Neutrophil (primary cell): Measurements from ENCODE around the gene TSN.

Source experiments
- H3K27ac ChIP-seq: fragments of 200-600 bp; sonication (generic); 2 replicates; pipeline ENCODE4 v1.5.1; 2016; ENCODE audit warnings: mild to moderate bottlenecking, moderate library complexity
- H3K27me3 ChIP-seq: fragments of 200-600 bp; sonication (generic); 2 replicates; pipeline ENCODE4 v1.6.0; 2016; ENCODE audit warnings: mild to moderate bottlenecking
- H3K36me3 ChIP-seq: fragments of 200-600 bp; sonication (generic); 2 replicates; pipeline ENCODE4 v1.5.1; 2017
- H3K4me1 ChIP-seq, 2 experiments: fragments of 200-600 bp in 1 of 2; sonication (generic) in 1 of 2; 1 replicate in 1 of 2; 2 replicates in 1 of 2; pipeline versions ENCODE4 v1.5.1 to v1.6.1; 2013 to 2016; ENCODE audit warnings: low read depth in 1 of 2, low read length in 1 of 2, mild to moderate bottlenecking in 1 of 2, moderate library complexity in 1 of 2; ENCODE audit not compliant: control insufficient read depth in 1 of 2, insufficient read depth in 1 of 2
- H3K4me3 ChIP-seq, 2 experiments: fragments of 200-600 bp in 1 of 2; sonication (generic) in 1 of 2; 1 replicate in 1 of 2; 2 replicates in 1 of 2; pipeline ENCODE4 v1.5.1; 2013 to 2016; ENCODE audit warnings: low read depth in 1 of 2, low read length in 1 of 2, mild to moderate bottlenecking in 1 of 2, moderate library complexity in 1 of 2
- H3K9me3 ChIP-seq: fragments of 200-600 bp; sonication (generic); 2 replicates; pipeline ENCODE4 v1.5.1; 2016
- CTCF ChIP-seq: fragments of 200-600 bp; sonication (generic); IDR thresholded peaks from 2 replicates; pipeline ENCODE4 v1.5.1; 2016; ENCODE audit warnings: antibody characterized with exemption

Gene TSN

GRCh38 chr2:121736140-121736461 is 19.4 kb upstream of the TSN start:
- H3K9me3 ChIP-seq, result no peaks in the 10 kb centered on the region

GRCh38 chr2:121736462-121737336 is 18.8 kb upstream of the TSN start, which contains the start of gene NIFK:
NIFK (minus strand) TSS chr2:121736875; CDS start chr2:121736850, 25 bp downstream.
- no peaks in the 10 kb centered on the region for H3K36me3 ChIP-seq
- H3K9me3 ChIP-seq, result no peaks in the 10 kb centered on the region
- H3K27me3 ChIP-seq, result no peaks in the 10 kb centered on the region
- H3K4me1 ChIP-seq, result peaks cover 13 to 20% of the 10 kb centered on the region in 2 experiments
- TF ChIP-seq CTCF, result peak; percentile 35
- peak within 1 kb of the TSS; percentile 87 for H3K27ac ChIP-seq
- H3K4me3 ChIP-seq, result peak within 1 kb of the TSS; percentile 81 to 90

More at GRCh38 chr2:121736140-121736461, 19.4 kb upstream of the TSN start:
- Histone ChIP-seq H3K4me1 (peaks cover 13 to 20% of the 10 kb centered on the region in 2 experiments), H3K4me3 (peak overlapping the region; percentile 81 to 90), H3K27me3 (no peaks in the 10 kb centered on the region), H3K27ac (peak overlapping the region; percentile 87), H3K36me3 (no peaks in the 10 kb centered on the region)
- no peak for TF ChIP-seq CTCF

GRCh38 chr2:121740973-121741372 is 14.5 kb upstream of the TSN start:
- no peak for TF ChIP-seq CTCF
- Histone ChIP-seq H3K27me3 (no peaks in the 10 kb centered on the region), H3K36me3 (no peaks in the 10 kb centered on the region), H3K4me3 (no peak overlapping the region), H3K4me1 (peaks cover 5 to 12% of the 10 kb centered on the region in 2 experiments), H3K9me3 (no peaks in the 10 kb centered on the region), H3K27ac (no peak overlapping the region)

- Histone ChIP-seq H3K27ac (no peak overlapping the region), H3K27me3 (no peaks in the 10 kb centered on the region), H3K4me1 (peaks cover under 1 to 8% of the 10 kb centered on the region in 2 experiments), H3K36me3 (no peaks in the 10 kb centered on the region), H3K4me3 (no peak overlapping the region), H3K9me3 (no peaks in the 10 kb centered on the region)
- TF ChIP-seq CTCF, result no peak
Measured at GRCh38 chr2:121741450-121741849, 14.0 kb upstream of the TSN start.

GRCh38 chr2:121746071-121746578 is 9.3 kb upstream of the TSN start:
- H3K27ac ChIP-seq, result no peak overlapping the region

More at GRCh38 chr2:121746071-121746578, 9.3 kb upstream of the TSN start:
- TF ChIP-seq CTCF, result no peak
- Histone ChIP-seq H3K9me3 (no peaks in the 10 kb centered on the region), H3K4me3 (no peak overlapping the region), H3K36me3 (no peaks in the 10 kb centered on the region), H3K27me3 (no peaks in the 10 kb centered on the region), H3K4me1 (no peaks in the 10 kb centered on the region)
